Mesenchymal stem cell (in vitro differentiated cells and primary cell): Measurements from ENCODE around the gene ZNF334.

Source experiments
- DNase-seq: peaks from one replicate; pipeline ENCODE4 v3.0.0-alpha.2; 2013
- H2AFZ ChIP-seq: one replicate; pipeline ENCODE4 v1.6.1; 2013; ENCODE audit warnings: low read depth, mild to moderate bottlenecking, control low read depth, inconsistent platforms, low read length, moderate library complexity
- H2AK5ac ChIP-seq: 2 replicates; pipeline ENCODE4 v1.6.1; 2013; ENCODE audit warnings: low read length, moderate library complexity, mild to moderate bottlenecking, inconsistent platforms; ENCODE audit not compliant: severe bottlenecking
- H2BK120ac ChIP-seq: one replicate; pipeline ENCODE4 v1.6.1; 2013; ENCODE audit warnings: low read depth, mild to moderate bottlenecking, inconsistent platforms, low read length, moderate library complexity
- H2BK12ac ChIP-seq, 2 experiments: one replicate each; pipeline ENCODE4 v1.6.1; 2013; ENCODE audit warnings: inconsistent platforms in 2 of 2, low read length in 2 of 2, mild to moderate bottlenecking in 2 of 2, moderate library complexity in 2 of 2, control low read depth in 1 of 2
- H2BK15ac ChIP-seq: one replicate; pipeline ENCODE4 v1.6.1; 2013; ENCODE audit warnings: mild to moderate bottlenecking, low read depth, inconsistent platforms; ENCODE audit not compliant: poor library complexity, severe bottlenecking
- H2BK5ac ChIP-seq: 2 replicates; pipeline ENCODE4 v1.6.1; 2013; ENCODE audit warnings: low read depth, mild to moderate bottlenecking, low read length, control low read depth, inconsistent platforms; ENCODE audit not compliant: poor library complexity, severe bottlenecking
- H3K14ac ChIP-seq, 2 experiments: one replicate each; pipeline ENCODE4 v1.6.1; 2013; ENCODE audit warnings: inconsistent platforms in 2 of 2, low read length in 2 of 2, control low read depth in 1 of 2, mild to moderate bottlenecking in 1 of 2, moderate library complexity in 1 of 2
- H3K18ac ChIP-seq, 2 experiments: one replicate each; pipeline ENCODE4 v1.6.1; 2013; ENCODE audit warnings: inconsistent platforms in 2 of 2, low read length in 2 of 2, control low read depth in 1 of 2, low read depth in 1 of 2, mild to moderate bottlenecking in 1 of 2
- H3K23ac ChIP-seq, 2 experiments: one replicate each; pipeline ENCODE4 v1.6.1; 2013; ENCODE audit warnings: inconsistent platforms in 2 of 2, low read length in 2 of 2, mild to moderate bottlenecking in 2 of 2, moderate library complexity in 2 of 2, control low read depth in 1 of 2
- H3K27ac ChIP-seq: 2 replicates; pipeline ENCODE4 v1.5.1; 2013; ENCODE audit warnings: mild to moderate bottlenecking, moderate library complexity, low read length, control low read depth, inconsistent platforms; ENCODE audit not compliant: poor library complexity, severe bottlenecking
- H3K27me3 ChIP-seq, 2 experiments: 2 replicates each; pipeline versions ENCODE4 v1.6.1 to v1.7.0; 2013; ENCODE audit warnings: low read length in 2 of 2, mild to moderate bottlenecking in 2 of 2, moderate library complexity in 2 of 2, control low read depth in 1 of 2, inconsistent platforms in 1 of 2; ENCODE audit not compliant: control insufficient read depth in 1 of 2, insufficient read depth in 1 of 2
- H3K36me3 ChIP-seq, 2 experiments: 2 replicates each; pipeline versions ENCODE4 v1.6.1 to v1.7.0; 2013; ENCODE audit warnings: low read length in 2 of 2, control low read depth in 1 of 2, inconsistent platforms in 1 of 2, low read depth in 1 of 2, mild to moderate bottlenecking in 1 of 2; ENCODE audit not compliant: insufficient read depth in 2 of 2, control insufficient read depth in 1 of 2
- H3K4ac ChIP-seq, 2 experiments: one replicate each; pipeline ENCODE4 v1.6.1; 2013; ENCODE audit warnings: inconsistent platforms in 2 of 2, low read length in 2 of 2, mild to moderate bottlenecking in 2 of 2, moderate library complexity in 2 of 2, control low read depth in 1 of 2, low read depth in 1 of 2
- H3K4me1 ChIP-seq: 2 replicates; pipeline ENCODE4 v1.6.1; 2013; ENCODE audit warnings: low read depth, low read length, control low read depth; ENCODE audit not compliant: control insufficient read depth, insufficient read depth
- H3K4me2 ChIP-seq: 2 replicates; pipeline ENCODE4 v1.6.1; 2013; ENCODE audit warnings: low read length, mild to moderate bottlenecking, inconsistent platforms; ENCODE audit not compliant: poor library complexity, severe bottlenecking
- H3K4me3 ChIP-seq, 2 experiments: 2 replicates each; pipeline versions ENCODE4 v1.5.1 to v1.7.0; 2013; ENCODE audit warnings: low read length in 2 of 2, mild to moderate bottlenecking in 2 of 2, control low read depth in 1 of 2, low read depth in 1 of 2; ENCODE audit not compliant: insufficient read depth in 1 of 2
- H3K79me1 ChIP-seq: replicated peaks from 2 replicates; pipeline ENCODE4 v1.6.1; 2013; ENCODE audit warnings: mild to moderate bottlenecking, control low read depth, low read length, inconsistent platforms; ENCODE audit not compliant: poor library complexity, severe bottlenecking
- H3K9ac ChIP-seq: 2 replicates; pipeline ENCODE4 v1.7.0; 2013; ENCODE audit warnings: mild to moderate bottlenecking, low read length, moderate library complexity
- H3K9me3 ChIP-seq: 2 replicates; pipeline ENCODE4 v1.7.0; 2013; ENCODE audit warnings: mild to moderate bottlenecking, low read length; ENCODE audit not compliant: control insufficient read depth
- H4K8ac ChIP-seq: one replicate; pipeline ENCODE4 v1.6.1; 2013; ENCODE audit warnings: inconsistent platforms, mild to moderate bottlenecking, low read length, moderate library complexity
- H4K91ac ChIP-seq: one replicate; pipeline ENCODE4 v1.6.1; 2013; ENCODE audit warnings: mild to moderate bottlenecking, low read length, inconsistent platforms
- WGBS: methylation state at CpG from one replicate; pipeline ENCODE4 v1.1.7; 2013; ENCODE audit warnings: mixed read lengths; 5-methylcytosine and 5-hydroxymethylcytosine counted together

ZNF334 gene

DNA sequence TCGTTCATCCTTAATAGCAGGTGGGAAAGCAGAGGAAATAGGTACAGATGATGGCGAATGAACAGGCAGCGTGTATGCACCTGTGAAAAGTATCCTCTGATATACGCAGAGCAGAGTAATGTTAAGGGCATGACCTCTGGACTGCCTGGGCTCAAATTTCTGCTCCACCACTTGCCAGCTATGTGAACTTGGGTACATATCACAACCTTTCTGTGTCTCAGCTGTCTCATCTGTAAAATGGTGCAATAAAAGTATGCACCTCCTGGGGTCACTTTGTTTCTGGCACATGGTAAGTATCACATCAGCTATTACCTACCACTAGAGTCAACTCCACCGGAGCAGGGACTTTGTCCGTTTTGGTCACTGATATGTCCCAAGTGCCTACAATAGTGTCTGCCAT lies 34.6 kb upstream of the ZNF334 start:
- 88% methylated on average over 6 of the region's 6 CpGs for WGBS
- Histone ChIP-seq H4K8ac (no peak overlapping the region), H3K4ac (no peak overlapping the region), H3K18ac (no peak overlapping the region), H4K91ac (no peak overlapping the region), H2BK120ac (no peak overlapping the region), H3K14ac (no peak overlapping the region), H3K27me3 (peaks cover 0 to 11% of the 10 kb centered on the region in 2 experiments), H3K9ac (no peak overlapping the region), H3K4me1 (no peaks in the 10 kb centered on the region), H2BK5ac (no peak overlapping the region), H2AFZ (no peak overlapping the region), H3K27ac (no peak overlapping the region), H3K9me3 (no peaks in the 10 kb centered on the region), H2BK15ac (no peak overlapping the region), H3K4me2 (no peak overlapping the region), H2AK5ac (no peak overlapping the region), H3K4me3 (no peak overlapping the region), H3K23ac (no peak overlapping the region), H2BK12ac (no peak overlapping the region), H3K36me3 (no peaks in the 10 kb centered on the region), H3K79me1 (no peaks in the 10 kb centered on the region)
- DNase-seq, result no peak

DNA sequence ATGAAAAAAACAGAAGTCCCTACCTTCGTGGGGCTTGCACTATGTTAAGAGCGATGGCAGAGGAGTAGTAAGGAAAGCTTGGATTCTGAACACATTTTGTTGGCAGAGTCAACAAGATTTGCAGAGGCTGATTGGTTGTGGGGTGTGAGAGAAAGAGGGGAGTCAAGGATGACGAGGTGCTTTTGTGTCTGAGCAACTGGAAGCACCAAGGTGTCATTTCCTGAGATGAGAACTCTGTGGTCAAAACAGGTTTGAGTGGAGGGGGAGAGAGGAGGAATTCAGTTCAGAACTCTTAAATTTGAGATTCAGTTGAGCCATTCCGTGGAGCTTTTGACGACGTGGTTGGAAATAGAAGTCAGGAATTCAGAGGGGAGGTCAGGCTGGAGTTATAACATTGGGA lies 33.6 kb upstream of the ZNF334 start:
- Histone ChIP-seq H2BK12ac (no peak overlapping the region), H4K8ac (no peak overlapping the region), H2BK15ac (no peak overlapping the region), H3K18ac (no peak overlapping the region), H2AK5ac (no peak overlapping the region), H2BK5ac (no peak overlapping the region), H3K79me1 (no peaks in the 10 kb centered on the region), H3K36me3 (no peaks in the 10 kb centered on the region), H3K14ac (no peak overlapping the region), H3K27ac (no peak overlapping the region), H2BK120ac (no peak overlapping the region), H3K4me2 (no peak overlapping the region), H3K9me3 (no peaks in the 10 kb centered on the region), H3K23ac (no peak overlapping the region), H3K9ac (no peak overlapping the region), H3K4me1 (no peaks in the 10 kb centered on the region), H3K27me3 (peaks cover 0 to 16% of the 10 kb centered on the region in 2 experiments), H3K4me3 (no peak overlapping the region), H4K91ac (no peak overlapping the region), H2AFZ (no peak overlapping the region), H3K4ac (no peak overlapping the region)
- no peak for DNase-seq
- 73% methylated on average over 3 of the region's 6 CpGs for WGBS

DNA sequence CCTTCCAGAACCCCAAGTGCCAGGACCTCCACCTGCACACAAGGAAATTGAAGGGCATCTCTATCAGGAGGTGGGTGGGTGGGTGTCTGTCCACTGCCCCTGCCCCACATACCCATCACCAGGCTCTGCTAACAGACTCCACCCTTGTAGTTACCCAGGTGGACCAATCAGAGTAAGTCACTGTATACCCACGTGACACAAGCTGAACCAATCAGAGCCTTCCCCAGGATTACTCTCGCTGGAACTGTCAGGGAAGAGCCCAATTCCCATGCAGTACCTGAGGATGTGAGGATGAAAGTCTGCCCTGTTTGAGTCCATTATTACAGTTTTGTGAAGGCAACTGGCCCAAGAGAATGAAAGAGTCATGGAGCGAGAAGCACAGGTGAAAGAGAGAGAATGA lies 32.9 kb upstream of the ZNF334 start:
- 82% methylated on average over 3 of the region's 3 CpGs for WGBS
- Histone ChIP-seq H3K27me3 (peaks cover 0 to 22% of the 10 kb centered on the region in 2 experiments), H3K36me3 (no peaks in the 10 kb centered on the region), H3K4me3 (no peak overlapping the region), H2AK5ac (no peak overlapping the region), H3K4ac (no peak overlapping the region), H3K9me3 (no peaks in the 10 kb centered on the region), H2BK15ac (no peak overlapping the region), H3K18ac (no peak overlapping the region), H3K14ac (no peak overlapping the region), H3K23ac (peak overlapping the region in 1 of 2 experiments; percentile 27), H3K4me2 (no peak overlapping the region), H3K79me1 (no peaks in the 10 kb centered on the region), H2BK5ac (no peak overlapping the region), H4K91ac (no peak overlapping the region), H2AFZ (no peak overlapping the region), H3K9ac (no peak overlapping the region), H2BK120ac (no peak overlapping the region), H4K8ac (no peak overlapping the region), H3K27ac (no peak overlapping the region), H2BK12ac (no peak overlapping the region), H3K4me1 (no peaks in the 10 kb centered on the region)
- no peak for DNase-seq

DNA sequence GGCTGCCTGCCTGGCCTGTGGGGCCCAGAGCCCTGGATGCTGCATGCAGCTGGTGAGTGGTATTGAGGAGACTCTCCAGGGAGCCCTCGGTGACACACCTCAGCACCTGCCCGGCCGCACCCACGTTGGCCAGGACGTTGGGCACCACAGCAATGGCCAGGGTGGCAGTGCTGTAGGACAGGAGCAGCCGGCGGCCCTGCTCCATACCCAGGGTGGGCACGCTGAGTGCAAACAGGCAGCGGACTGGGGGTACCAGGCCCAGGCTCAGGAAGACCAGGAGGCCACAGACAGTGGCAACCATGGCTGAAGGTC lies 32.4 kb upstream of the ZNF334 start:
- Histone ChIP-seq H3K4me2 (no peak overlapping the region), H2BK120ac (no peak overlapping the region), H3K27me3 (peaks cover 0 to 27% of the 10 kb centered on the region in 2 experiments), H3K14ac (no peak overlapping the region), H3K27ac (no peak overlapping the region), H2BK15ac (no peak overlapping the region), H3K23ac (no peak overlapping the region), H2AFZ (no peak overlapping the region), H4K8ac (no peak overlapping the region), H4K91ac (peak overlapping the region; percentile 22), H3K4me3 (no peak overlapping the region), H3K9ac (no peak overlapping the region), H2BK5ac (no peak overlapping the region), H2BK12ac (no peak overlapping the region), H2AK5ac (no peak overlapping the region), H3K18ac (no peak overlapping the region), H3K79me1 (no peaks in the 10 kb centered on the region), H3K4ac (no peak overlapping the region), H3K9me3 (no peaks in the 10 kb centered on the region), H3K4me1 (no peaks in the 10 kb centered on the region), H3K36me3 (no peaks in the 10 kb centered on the region)
- no peak for DNase-seq
- WGBS, result 85% methylated on average over 9 of the region's 9 CpGs
